Mucosa of stomach (tissue), 1 donor: Measurements from ENCODE around the gene FADD.

ENCODE experiments used
- H3K27me3 ChIP-seq: one replicate; pipeline ENCODE4 v1.7.0; 2013; ENCODE audit warnings: mild to moderate bottlenecking, low read length; ENCODE audit not compliant: control insufficient read depth, insufficient read depth
- H3K36me3 ChIP-seq: one replicate; pipeline ENCODE4 v1.7.0; 2013; ENCODE audit warnings: low read length; ENCODE audit not compliant: control insufficient read depth, insufficient read depth
- H3K4me1 ChIP-seq: one replicate; pipeline ENCODE4 v1.7.0; 2013; ENCODE audit warnings: mild to moderate bottlenecking, low read length; ENCODE audit not compliant: control insufficient read depth, insufficient read depth
- H3K4me3 ChIP-seq: one replicate; pipeline ENCODE4 v1.7.0; 2013; ENCODE audit warnings: low read length
- H3K9ac ChIP-seq: one replicate; pipeline ENCODE4 v1.7.0; 2013; ENCODE audit warnings: mild to moderate bottlenecking, low read length, moderate library complexity
- H3K9me3 ChIP-seq: one replicate; pipeline ENCODE4 v1.7.0; 2013; ENCODE audit warnings: mild to moderate bottlenecking, low read length, moderate library complexity; ENCODE audit not compliant: control insufficient read depth
- donor health status: Pancreatic carcinoma.

FADD gene

GRCh38 chr11:70169127-70169526 is 34.0 kb upstream of the FADD start:
- H3K9me3 ChIP-seq = no peaks in the 10 kb centered on the region
- no peak overlapping the region for H3K9ac ChIP-seq
- no peaks in the 10 kb centered on the region for H3K27me3 ChIP-seq
- no peak overlapping the region for H3K4me3 ChIP-seq
- H3K36me3 ChIP-seq = no peaks in the 10 kb centered on the region
- no peaks in the 10 kb centered on the region for H3K4me1 ChIP-seq

GRCh38 chr11:70169632-70170031 is 33.5 kb upstream of the FADD start:
- H3K4me3 ChIP-seq = no peak overlapping the region
- H3K9ac ChIP-seq = no peak overlapping the region
- no peaks in the 10 kb centered on the region for H3K9me3 ChIP-seq
- no peaks in the 10 kb centered on the region for H3K4me1 ChIP-seq
- H3K36me3 ChIP-seq = no peaks in the 10 kb centered on the region
- H3K27me3 ChIP-seq = no peaks in the 10 kb centered on the region

DNA sequence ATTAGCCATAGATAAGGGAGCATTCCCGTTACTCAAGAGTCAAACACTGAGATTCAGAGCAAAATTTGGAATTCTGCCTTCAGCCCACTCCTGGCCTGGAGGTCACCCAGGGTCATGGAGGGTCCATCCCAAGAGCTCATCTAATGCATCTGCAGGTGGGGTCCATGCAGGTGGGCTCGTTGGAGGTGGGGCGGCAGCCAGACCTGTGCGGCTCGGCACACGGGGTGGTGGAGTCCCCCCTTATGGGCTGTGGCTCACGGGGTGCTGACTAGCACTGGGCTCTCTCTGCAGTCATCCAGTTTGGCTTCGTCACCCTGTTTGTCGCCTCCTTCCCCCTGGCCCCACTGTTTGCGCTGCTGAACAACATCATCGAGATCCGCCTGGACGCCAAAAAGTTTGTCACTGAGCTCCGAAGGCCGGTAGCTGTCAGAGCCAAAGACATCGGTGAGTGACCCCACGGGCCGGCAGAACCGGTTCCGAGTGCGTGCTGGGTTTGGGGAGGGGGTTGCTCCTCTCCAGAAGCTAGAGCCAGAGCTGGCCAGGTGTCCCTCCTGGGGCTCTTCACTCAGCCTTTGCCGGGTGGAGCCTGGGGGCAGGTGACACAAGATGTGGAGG is 32.4 kb upstream of the FADD start:
- Histone ChIP-seq H3K4me1 (no peaks in the 10 kb centered on the region), H3K4me3 (no peak overlapping the region), H3K9ac (no peak overlapping the region), H3K36me3 (no peaks in the 10 kb centered on the region), H3K27me3 (no peaks in the 10 kb centered on the region), H3K9me3 (no peaks in the 10 kb centered on the region)

- Histone ChIP-seq H3K27me3 (no peaks in the 10 kb centered on the region), H3K9me3 (no peaks in the 10 kb centered on the region), H3K9ac (no peak overlapping the region), H3K36me3 (no peaks in the 10 kb centered on the region), H3K4me3 (no peak overlapping the region), H3K4me1 (no peaks in the 10 kb centered on the region)
Measured at GRCh38 chr11:70173018-70173417, 30.1 kb upstream of the FADD start.

GRCh38 chr11:70174547-70175235 is 28.4 kb upstream of the FADD start:
- H3K9ac ChIP-seq = no peak overlapping the region
- H3K27me3 ChIP-seq = no peaks in the 10 kb centered on the region
- no peaks in the 10 kb centered on the region for H3K9me3 ChIP-seq
- H3K36me3 ChIP-seq = no peaks in the 10 kb centered on the region
- H3K4me1 ChIP-seq = no peaks in the 10 kb centered on the region
- H3K4me3 ChIP-seq = no peak overlapping the region

- H3K4me3 ChIP-seq = no peak overlapping the region
Measured at GRCh38 chr11:70175236-70175698, 27.8 kb upstream of the FADD start.

GRCh38 chr11:70176940-70177689 is 26.0 kb upstream of the FADD start:
- no peak overlapping the region for H3K4me3 ChIP-seq
- H3K9me3 ChIP-seq = no peaks in the 10 kb centered on the region
- H3K4me1 ChIP-seq = no peaks in the 10 kb centered on the region
- H3K27me3 ChIP-seq = no peaks in the 10 kb centered on the region
- no peaks in the 10 kb centered on the region for H3K36me3 ChIP-seq
- no peak overlapping the region for H3K9ac ChIP-seq

More at GRCh38 chr11:70175236-70175698, 27.8 kb upstream of the FADD start:
- no peaks in the 10 kb centered on the region for H3K36me3 ChIP-seq
- no peaks in the 10 kb centered on the region for H3K9me3 ChIP-seq
- no peaks in the 10 kb centered on the region for H3K4me1 ChIP-seq
- no peak overlapping the region for H3K9ac ChIP-seq
- no peaks in the 10 kb centered on the region for H3K27me3 ChIP-seq

GRCh38 chr11:70180906-70181305 is 22.2 kb upstream of the FADD start:
- Histone ChIP-seq H3K9ac (no peak overlapping the region), H3K4me1 (peaks cover 7% of the 10 kb centered on the region), H3K4me3 (no peak overlapping the region), H3K36me3 (no peaks in the 10 kb centered on the region), H3K27me3 (no peaks in the 10 kb centered on the region), H3K9me3 (no peaks in the 10 kb centered on the region)

DNA sequence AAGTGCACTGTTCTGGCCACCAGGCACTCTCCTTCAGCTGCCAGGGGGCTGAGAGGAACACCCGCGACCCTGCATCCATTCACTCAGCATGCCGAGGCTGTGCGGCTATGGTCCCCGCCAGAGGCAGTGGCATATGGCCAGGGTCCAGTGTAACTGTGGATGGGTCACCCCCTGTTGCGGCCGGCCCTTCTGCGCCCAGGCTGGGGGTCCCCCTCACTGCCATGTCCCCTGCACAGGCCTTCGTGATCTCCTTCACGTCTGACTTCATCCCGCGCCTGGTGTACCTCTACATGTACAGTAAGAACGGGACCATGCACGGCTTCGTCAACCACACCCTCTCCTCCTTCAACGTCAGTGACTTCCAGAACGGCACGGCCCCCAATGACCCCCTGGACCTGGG is 20.8 kb upstream of the FADD start:
- no peaks in the 10 kb centered on the region for H3K36me3 ChIP-seq
- no peak overlapping the region for H3K4me3 ChIP-seq
- no peaks in the 10 kb centered on the region for H3K27me3 ChIP-seq
- no peaks in the 10 kb centered on the region for H3K9me3 ChIP-seq
- peaks cover 7% of the 10 kb centered on the region for H3K4me1 ChIP-seq
- no peak overlapping the region for H3K9ac ChIP-seq

DNA sequence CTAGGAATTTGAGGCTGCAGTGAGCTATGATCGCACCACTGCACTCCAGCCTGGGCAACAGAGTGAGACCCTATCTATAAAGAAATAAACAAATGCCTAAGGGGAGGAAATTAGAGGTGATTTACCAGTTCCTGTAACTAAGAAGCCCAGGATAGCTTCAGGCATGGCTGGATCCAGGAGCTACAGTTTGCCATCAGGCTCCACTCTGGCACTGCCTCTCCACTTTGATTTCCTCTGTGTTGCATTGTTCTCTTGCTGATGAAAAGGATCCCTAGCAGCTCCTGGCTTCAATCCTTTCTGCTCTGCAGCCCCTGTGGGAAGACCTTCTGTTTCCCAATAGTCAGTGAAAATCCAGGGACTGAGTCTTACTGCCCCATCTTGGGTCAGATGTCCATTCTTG is 20.1 kb upstream of the FADD start:
- Histone ChIP-seq H3K4me1 (peaks cover 7% of the 10 kb centered on the region), H3K9me3 (no peaks in the 10 kb centered on the region), H3K36me3 (no peaks in the 10 kb centered on the region), H3K4me3 (no peak overlapping the region), H3K9ac (no peak overlapping the region), H3K27me3 (no peaks in the 10 kb centered on the region)

GRCh38 chr11:70183483-70184176 is 19.5 kb upstream of the FADD start:
- Histone ChIP-seq H3K9me3 (no peaks in the 10 kb centered on the region), H3K36me3 (peaks cover 4% of the 10 kb centered on the region), H3K9ac (no peak overlapping the region), H3K4me1 (peaks cover 7% of the 10 kb centered on the region), H3K27me3 (no peaks in the 10 kb centered on the region), H3K4me3 (no peak overlapping the region)

DNA sequence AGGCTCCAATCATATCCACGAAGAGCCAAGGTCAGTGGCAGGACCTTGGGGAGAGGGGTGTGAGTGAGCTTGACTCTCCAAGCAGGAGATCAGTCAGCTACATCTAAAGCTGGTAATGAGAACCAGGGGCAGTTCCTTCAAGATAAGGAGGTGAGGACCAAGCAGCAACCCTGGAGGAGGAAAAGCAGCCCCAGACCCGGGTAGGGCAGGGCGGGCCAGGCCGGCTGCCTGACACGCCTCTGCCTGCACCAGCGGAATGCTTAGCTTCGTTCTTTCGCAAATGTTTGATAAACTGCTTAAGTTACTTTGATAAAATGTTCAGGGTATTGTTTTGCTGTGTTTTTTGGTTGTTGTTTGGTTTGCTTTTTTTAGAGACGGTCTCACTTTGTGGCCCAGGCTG is 18.7 kb upstream of the FADD start:
- H3K4me3 ChIP-seq = no peak overlapping the region
- H3K9ac ChIP-seq = no peak overlapping the region
- peaks cover 4% of the 10 kb centered on the region for H3K36me3 ChIP-seq
- H3K4me1 ChIP-seq = peaks cover 7% of the 10 kb centered on the region
- H3K27me3 ChIP-seq = no peaks in the 10 kb centered on the region
- H3K9me3 ChIP-seq = no peaks in the 10 kb centered on the region
